Measurements from ENCODE around the gene CCDC85B.

Gene CCDC85B

DNA sequence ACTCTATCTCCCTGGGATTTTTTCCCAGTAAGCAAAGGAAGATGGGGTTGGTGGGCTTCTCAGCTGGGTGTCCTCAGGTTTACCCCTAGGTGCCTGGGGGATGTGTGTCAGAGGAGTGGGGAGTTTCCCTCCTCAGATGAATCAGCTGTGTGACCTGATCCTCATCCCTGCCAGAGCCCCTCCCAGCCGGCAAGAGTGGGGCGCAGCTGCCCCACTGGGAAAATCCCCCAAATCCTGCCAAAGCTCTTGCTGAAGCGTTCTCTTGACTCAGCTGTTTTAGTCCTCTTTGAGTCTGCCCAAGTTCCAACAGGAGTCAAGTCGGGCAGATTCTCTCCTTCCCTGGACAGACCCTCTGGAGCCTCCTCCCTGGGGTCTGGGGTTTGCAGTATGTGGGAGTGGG is 22.4 kb downstream of the CCDC85B start:
- no peak for DNase-seq (ENCODE audit: low spot score)

DNA sequence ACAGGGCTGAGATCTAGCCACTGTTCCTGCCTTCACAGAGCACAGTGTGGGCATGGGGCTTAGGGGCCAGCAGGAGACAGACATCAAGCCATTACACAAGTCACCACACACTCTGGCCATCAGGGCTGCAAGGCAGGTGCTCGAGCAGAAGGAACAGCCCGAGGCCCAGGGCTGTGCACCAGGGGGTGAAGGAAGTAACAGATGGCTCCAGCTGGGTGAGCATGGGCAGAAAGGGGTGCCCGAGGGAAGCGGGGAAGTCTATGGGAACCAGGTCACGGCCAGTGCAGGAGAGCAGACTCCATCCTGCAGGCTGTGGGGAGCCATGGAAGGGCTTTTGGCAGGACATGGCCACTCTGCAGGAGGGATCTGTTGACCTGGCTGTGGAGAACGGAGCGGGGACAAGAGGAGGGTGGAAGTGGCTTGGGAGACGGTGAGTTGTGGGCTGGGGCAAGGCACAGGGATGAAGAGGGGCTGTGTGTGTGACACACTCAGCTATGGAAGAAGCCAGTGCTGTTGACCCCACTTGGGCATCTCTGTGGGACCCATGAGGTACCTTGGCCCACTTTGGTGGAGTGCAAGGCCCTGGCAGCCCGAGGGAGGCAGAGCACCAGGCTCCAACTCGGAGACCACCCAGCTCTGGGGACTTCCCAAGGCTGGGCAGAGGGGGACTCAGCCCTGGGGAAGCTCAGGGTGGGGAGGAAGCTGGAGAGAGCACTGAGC is 24.8 kb downstream of the CCDC85B start:
- DNase-seq (ENCODE audit: low spot score): no peak

DNA sequence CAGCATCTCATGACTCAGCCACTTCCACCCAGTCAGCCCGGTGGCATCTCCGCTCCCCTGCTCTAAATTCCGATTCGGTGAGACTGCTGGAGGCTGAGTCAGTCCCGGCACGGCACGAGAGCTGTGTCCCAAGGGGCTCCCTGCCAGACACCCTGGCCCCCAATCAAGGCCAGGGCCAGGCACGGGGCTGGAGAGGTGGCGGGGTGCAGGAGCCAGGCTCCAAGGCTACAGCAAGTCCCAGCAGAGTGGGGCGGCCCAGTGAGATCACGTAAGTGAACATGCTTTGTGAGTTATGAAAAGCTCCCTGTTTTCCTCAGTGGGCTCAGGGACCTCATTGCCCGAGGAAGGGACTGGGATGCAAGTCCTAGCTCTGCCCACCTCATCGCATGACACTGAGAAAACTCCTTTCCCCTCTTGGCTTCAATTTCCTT is 25.4 kb downstream of the CCDC85B start:
- DNase-seq (ENCODE audit: low spot score): peak; percentile 70

DNA sequence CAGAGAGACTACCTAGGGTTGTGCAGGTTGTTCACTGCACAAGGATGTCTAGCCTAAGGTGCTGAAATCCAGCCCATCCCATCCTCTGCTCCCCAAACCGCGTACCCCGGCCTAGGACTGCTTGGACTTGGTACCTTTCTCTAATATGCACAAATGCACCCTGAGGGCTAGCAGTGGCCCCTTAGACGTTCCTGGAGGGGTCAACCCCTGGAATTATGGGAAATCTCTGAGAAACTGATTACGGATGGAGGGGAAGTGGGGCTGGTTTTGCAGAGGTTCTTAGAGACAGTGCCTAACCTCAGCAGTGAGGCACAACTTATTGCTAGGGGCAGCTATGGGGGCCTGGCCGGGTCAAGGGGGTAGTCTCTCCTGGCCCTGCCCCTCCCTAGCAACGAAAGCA is 25.9 kb downstream of the CCDC85B start:
- DNase-seq (ENCODE audit: low spot score): no peak

DNA sequence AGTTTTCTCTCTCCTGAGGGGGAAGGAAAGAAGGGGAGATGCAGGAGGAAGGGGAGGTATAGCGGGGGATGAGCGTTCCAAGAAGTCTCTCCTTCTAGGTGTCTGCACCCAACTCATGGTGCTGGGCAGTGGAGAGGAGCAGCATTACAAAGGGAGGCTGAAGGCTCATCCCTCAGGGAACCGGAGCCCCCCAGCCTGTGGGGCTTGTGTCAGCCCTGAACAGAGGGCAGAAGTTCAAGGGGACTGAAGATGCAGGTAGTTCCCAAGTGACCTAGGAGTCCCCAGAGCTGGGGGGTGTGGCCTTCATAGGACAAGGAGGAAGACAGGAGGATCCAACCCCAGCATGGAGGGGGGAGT is 26.6 kb downstream of the CCDC85B start:
- no peak for DNase-seq (ENCODE audit: low spot score)

DNA sequence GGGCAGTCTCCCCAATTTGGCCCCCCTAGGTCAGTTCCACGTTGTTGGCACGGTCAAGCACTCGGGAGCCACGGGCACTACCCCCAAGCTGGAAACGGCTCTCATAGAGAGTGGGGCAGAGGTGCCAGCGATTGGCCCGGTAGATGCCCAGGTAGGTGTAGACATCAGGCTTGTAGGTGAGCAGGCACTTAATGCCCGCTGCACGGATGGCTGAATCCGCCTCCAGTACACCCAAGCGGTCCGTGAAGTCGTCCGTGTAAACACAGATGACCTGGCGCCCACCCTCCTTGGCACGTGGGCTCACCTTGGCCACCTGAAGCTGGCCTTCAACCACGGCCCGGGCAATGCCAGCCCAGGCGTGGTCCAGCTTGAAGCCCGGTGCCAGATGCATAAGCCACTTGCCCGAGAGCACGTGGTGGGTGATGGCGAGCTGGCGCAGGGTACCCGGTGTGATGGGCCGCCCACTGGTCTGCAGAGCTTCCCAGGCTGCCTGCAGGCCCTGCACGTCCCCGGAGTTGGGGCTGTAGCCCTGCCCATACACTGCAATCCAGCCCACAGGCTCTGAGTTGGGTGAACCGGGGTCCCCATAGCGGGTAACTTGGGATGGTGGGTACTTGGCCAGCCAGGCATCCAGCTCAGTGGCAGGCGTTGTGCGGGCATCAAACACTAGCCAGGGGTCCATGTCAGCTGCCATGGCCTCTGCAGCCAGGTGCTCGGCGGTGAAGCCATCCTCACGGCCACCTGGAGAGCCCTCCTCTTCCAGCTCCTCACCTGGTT is 27.1 kb downstream of the CCDC85B start:
- DNase-seq (ENCODE audit: low spot score): no peak

DNA sequence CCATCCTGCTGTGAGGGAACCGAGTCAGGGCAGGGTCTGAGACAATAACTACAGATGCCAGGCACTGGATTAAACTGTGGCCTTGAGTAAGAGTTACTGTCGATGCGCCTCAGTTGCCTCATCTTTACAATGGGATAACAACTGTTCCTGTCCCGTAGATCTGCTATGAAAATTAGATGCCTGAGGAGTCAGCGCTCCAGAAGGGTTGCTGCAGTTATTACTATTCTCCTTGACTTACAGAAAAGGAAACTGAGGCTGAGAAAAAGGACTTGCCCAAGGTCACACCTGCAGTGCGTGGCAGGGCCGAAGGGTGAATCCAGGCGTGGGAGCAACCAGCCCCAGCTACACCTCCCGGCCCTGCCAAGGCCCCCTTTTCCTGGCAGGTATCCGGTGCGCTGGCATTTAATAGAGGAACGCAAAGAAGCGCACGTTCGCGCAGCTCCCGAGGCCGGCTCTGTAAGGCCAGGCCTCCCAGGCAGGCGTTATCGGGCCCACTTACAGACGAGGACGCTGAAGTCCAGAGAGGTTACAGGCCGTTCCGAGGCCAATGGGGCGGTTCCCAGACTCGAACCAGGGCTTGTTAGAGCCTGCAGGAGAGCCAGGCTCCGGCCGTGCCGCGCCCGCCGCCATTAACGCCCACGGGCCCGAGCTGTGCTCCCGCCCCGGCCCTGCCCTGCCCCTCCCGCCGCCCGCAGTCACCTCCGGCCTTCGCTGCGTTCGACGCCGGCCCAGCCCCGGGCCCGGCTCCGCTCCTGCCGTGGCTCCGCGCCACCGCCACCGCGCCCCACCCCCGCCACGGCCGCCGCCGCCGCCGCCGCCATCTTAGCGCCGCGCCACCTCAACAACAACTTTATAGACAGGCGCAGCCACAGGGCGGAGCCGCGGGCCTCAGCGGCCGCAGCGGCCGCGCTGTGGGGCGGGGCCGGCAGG is 28.0 kb downstream of the CCDC85B start, which contains the start of gene C11orf68:
C11orf68 (minus strand) TSS at position 852 of the 930 bp plus-strand sequence; CDS start at position 821, 31 bp downstream.
- DNase-seq (ENCODE audit: low spot score): no peak

DNA sequence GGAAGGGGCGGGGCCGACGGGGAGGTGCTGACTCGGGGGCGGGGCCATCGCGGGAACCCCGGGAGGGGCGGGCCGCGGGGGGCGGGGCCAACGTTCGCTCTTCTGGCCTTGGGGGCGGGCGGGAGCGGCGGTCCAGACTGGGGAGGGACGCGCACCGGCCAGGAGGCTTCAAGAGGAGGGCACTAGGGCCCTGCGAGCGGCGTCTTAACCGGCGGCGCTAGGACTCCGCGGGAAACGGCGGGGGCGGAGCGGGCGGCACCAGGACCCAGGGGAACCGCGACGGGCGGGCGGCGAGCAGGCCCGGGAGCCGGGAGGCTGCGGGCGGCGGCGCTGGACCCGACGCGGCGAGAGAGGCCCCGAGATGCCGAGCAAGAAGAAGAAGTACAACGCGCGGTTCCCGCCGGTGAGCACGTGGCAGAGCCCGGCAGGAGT is 28.7 kb downstream of the CCDC85B start, which contains the start of gene DRAP1:
DRAP1 (plus strand) TSS at position 286 of the 432 bp plus-strand sequence; CDS start at position 362, 76 bp downstream.
- peak; percentile 99 for DNase-seq (ENCODE audit: low spot score)

DNA sequence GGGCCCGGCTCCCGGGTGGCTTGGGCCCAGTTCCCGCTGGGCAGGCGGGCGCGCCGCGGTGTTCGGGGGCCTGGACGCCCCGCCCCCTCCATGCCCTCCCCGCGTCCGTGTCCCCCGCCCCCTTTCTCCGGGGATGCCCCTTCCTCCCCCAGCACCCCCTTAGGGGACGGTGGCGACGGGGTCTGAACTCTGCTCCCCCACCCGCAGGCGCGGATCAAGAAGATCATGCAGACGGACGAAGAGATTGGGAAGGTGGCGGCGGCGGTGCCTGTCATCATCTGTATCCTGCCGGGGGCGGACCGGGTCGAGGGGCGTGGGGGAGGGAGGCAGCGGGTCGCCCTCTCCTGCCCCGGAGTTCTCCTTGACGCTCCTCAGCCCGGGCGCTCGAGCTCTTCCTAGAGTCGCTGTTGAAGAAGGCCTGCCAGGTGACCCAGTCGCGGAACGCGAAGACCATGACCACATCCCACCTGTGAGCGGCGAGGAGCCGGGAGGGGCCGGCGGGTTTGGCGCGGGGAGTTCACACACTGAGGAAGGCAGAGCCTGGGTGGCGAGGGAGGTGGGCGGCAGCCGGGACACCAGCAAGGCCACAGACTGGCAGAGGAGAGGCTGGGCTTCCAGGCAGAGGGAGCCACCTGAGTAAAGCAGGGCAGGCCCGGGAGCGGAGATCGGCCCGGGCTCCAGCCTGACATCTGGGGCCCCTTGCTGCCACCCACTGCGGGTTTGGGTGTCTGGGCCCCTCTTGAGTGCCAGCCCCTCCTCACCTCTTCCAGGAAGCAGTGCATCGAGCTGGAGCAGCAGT is 29.3 kb downstream of the CCDC85B start:
- DNase-seq (ENCODE audit: low spot score): no peak

DNA sequence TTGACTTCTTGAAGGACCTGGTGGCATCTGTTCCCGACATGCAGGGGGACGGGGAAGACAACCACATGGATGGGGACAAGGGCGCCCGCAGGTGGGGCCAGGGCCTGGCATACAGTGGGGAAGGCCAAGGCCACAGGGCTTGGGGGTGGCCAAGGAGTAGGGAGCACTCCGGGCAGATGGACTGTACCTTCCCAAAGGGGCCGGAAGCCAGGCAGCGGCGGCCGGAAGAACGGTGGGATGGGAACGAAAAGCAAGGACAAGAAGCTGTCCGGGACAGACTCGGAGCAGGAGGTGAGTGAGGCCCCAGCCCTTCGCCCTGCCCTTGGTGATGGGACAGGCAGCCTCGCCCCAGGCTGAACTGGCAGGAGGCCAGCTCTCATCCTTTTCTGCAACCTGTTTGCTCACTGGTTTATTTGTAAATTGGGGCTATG is 29.9 kb downstream of the CCDC85B start:
- peak; percentile 56 for DNase-seq (ENCODE audit: low spot score)

DNA sequence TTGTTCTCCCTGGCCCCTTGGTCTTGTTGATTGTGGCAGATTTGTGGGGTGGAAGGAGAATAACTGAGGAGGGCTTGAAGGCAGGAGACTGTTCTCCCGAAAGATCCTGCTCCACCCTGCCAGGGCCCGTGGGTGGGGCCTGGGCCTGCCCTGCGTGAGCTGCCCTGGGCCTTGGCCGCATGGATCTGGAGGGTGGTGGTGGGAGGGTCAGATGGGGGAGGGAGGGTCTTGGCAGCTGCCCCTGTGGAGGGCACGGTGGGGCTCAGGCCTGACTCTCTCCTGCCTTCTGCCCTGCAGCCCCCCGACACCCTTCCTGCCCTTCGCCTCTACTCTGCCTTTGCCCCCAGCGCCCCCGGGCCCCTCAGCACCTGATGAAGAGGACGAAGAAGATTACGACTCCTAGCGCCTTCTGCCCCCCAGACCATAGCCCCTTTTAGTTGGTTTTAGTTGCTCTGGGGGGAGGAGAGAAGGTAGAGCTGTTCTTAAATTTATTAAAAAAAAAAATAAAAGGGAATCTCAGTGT is 30.6 kb downstream of the CCDC85B start:
- DNase-seq (ENCODE audit: low spot score): no peak

DNA sequence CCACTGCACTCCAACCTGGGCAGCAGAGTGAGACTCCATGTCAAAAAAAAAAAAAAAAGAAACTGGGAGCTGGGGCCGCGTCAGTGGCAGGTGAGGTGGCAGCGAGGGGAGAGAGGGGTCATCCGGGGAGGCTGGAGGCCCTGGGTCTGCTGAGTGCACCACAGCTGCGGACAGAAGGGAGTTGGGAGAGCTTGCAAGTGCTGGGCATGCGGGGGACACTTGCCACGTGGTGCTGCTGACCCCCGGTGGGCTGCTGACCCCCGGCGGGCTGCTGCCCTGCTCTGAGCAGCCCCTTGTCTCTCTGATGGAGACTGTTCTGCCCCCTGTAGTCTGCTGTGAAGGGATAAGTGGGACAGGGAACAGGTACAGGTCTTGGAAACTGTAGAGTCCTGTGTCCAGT is 31.4 kb downstream of the CCDC85B start:
- no peak for DNase-seq (ENCODE audit: low spot score)

DNA sequence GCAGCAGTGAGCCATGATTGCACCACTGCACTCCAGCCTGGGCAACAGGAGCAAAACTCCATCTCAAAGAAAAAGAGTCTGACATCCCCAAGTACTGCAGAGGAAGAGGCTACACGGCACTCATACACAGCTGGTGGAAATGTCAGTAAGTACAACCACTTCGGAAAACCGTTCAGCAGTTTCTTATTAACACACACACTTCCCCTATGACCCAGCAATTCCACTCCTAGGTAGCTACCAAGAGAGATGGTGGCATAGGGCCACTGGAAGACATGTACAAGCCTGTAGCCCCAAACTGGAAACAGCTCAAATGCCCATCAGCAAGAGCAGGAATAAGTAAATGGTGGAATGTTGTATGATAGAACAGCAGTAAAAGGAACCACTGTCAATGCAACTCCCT is 32.1 kb downstream of the CCDC85B start:
- no peak for DNase-seq (ENCODE audit: low spot score)

DNA sequence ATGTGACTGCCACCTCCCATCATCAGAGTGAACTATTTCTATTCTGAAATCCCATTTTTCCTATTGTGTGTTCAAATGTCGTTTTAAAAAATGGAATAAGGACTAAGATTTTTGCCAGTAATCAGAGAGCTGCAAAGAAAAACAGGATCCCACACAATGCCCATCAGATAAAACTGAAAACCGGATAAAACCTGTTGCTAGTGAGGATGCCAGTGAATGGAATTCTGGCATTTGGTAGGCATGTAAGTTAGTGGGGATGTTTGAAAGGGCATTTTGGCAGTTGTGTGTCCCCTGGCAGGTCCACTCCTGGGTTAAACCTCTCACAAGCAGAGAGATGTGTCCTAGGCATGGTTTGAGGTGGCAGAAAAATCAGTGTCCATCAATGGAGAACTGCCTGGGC is 34.9 kb downstream of the CCDC85B start:
- DNase-seq (ENCODE audit: low spot score): no peak

DNA sequence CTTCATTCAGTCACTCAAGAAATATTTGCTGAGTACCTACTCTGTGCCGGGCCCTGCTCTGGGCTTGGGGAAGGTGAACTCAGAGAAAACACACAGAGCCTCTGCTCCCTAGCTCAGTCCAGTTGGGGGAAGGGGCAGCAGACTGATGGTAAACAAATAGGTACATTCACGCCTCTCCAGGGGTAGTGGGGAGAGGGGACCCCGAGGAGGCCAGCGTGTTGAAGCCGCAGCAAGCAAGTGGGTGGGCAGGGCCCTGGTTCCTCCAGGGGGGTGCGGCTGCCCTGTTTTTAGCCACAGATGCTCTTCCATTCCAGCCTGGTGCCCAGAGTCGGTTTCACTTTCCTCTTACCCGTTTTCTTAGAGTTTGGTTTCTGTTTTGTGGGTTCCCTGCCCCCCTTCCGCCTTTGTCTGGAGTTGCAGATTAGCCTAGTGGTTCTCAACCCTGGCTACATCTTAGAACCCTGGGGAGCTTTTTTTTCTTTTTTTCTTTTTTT is 37.5 kb downstream of the CCDC85B start:
- peak; percentile 86 for DNase-seq (ENCODE audit: low spot score)

DNA sequence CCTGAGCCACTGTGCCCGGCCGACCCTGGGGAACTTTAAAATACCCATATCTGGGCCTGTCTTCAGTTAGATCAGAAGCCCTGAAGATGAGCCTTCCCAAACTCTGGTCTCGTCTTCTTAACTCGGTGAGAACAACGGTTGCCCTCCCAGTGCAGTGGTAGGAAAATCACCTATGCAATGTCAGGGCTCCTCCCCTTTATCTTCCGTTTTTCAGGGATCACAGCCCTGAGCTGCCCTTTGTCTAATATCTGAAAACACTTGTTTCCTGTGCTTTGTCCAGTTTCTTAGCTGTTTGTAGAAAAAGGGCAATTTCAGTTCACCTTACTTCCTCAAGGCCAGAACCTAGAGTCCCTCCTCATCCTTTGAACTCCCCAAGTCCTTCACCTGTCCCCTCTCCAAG is 38.2 kb downstream of the CCDC85B start:
- peak; percentile 28 for DNase-seq (ENCODE audit: low spot score)

DNA sequence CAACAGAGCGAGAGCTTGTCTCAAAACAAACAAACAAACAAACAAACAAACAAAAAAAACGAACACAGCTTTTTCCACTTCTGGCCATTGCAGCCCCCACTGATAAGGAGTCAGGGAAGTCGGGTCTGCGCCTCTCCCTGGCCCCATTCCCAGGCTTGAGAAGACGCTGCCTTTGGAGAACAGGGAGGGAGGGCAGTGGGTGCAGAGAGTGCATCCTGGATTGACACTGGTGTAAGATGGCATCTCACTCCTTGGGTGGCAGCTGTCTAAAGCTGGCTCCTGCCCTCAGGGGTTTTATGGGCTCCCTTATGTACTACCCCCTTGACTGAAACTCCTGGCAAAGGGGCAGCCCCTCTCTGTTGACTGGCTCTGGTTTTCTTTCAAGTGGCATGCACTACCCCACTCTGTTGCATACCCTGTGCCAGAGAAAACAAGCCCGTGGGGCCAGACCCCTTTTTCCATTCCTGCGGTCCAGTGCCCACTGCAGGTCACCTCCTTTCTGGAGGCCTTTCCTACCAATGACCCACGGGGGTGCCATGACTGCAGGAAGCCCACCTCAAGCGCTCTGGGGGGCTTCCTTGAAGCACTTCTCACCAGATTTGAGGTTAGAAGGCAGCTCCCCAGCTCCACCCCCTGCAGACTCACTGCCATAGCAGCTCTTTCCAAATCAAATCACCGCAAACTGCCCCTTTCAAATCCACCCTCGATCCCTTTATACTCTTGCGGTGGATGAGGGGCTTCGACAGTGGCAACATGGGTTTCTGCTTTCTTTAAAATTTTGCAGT is 41.5 kb downstream of the CCDC85B start:
- DNase-seq (ENCODE audit: low spot score): no peak

DNA sequence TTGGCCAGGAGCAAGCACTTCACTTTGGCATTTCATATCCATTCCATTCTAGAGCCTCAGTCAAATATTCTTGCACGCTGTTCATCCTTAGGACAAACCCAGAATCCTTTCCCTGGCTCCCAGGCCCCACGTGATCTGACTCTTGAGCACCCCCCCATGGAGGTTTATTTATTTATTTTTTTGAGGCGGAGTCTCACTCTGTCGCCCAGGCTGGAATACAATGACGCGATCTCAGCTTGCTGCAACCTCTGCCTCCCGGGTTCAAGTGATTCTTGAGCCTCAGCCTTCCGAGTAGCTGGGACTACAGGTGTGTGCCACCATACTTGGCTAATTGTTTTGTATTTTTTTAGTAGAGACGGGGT is 42.1 kb downstream of the CCDC85B start:
- peak; percentile 54 for DNase-seq (ENCODE audit: low spot score)

DNA sequence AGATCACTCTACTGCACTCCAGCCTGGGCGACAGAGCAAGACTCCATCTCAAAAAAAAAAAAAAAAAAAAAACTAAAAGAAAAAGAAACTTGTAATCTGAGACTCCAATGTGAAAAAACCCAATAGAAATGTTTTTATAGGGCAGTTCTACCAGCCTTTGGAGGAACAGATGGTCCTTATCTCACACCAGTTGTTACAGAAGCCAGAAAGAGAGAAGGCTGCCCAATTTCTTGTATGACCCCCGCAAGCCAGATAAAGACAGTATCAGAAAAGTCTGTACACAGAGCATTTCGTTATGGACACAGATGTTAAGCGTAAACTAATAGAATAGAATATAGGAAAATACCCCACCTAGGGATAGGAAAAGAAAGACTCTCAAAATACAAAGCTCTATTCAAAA is 43.5 kb downstream of the CCDC85B start:
- DNase-seq (ENCODE audit: low spot score): peak; percentile 84

DNA sequence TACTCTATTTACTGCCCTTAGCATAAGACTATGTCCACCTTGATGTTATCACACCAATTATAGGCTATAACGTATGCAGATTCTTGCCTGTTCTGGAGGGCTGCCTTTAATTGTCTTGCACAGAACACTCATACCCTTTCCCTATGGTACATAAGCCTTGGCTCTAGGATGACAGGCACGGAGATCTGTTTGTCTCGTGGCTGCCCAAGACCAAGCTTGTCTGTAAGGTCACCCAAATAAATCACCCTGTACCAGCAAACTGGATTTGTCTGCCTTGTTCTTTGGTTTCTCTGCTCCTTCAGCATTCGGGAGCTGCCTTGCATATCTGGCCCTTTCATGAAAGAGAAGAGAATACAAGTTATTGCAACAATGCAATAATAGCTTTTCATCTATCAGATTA is 47.3 kb downstream of the CCDC85B start:
- DNase-seq (ENCODE audit: low spot score): no peak
